Measurements from ENCODE around the gene FCN1.

The FCN1 gene

GRCh38 chr9:134945509-134946275 lies 28.0 kb upstream of the FCN1 start:
- no peaks in the 10 kb centered on the region; the same call in 1 of the 2 replicates for H3K9me3 ChIP-seq (ENCODE audit: insufficient read depth, low read depth, low read length)
- no peaks in the 10 kb centered on the region for H3K4me1 ChIP-seq (ENCODE audit: insufficient read depth, low read length, poor library complexity, severe bottlenecking)
- no peaks in the 10 kb centered on the region for H3K9me2 ChIP-seq (replicated peaks; ENCODE audit: low read depth, low read length)
- no peaks in the 10 kb centered on the region for H3K27me3 ChIP-seq (ENCODE audit: insufficient read depth, low read length, poor library complexity, severe bottlenecking)
- no peak overlapping the region for H2AFZ ChIP-seq (ENCODE audit: low read length)
- H4K20me1 ChIP-seq (ENCODE audit: insufficient read depth, low read length, poor library complexity, severe bottlenecking): no peaks in the 10 kb centered on the region
- no peaks in the 10 kb centered on the region for H3K79me2 ChIP-seq (ENCODE audit: insufficient read depth, low read length)
- H3K9ac ChIP-seq (ENCODE audit: low read depth, low read length, poor library complexity, severe bottlenecking): no peak overlapping the region
- H3K4me2 ChIP-seq (ENCODE audit: low read depth, low read length, poor library complexity, severe bottlenecking): no peak overlapping the region
- no peak overlapping the region for H3K4me3 ChIP-seq (ENCODE audit: low read length, poor library complexity, severe bottlenecking)
- TF ChIP-seq, protein P1, sequence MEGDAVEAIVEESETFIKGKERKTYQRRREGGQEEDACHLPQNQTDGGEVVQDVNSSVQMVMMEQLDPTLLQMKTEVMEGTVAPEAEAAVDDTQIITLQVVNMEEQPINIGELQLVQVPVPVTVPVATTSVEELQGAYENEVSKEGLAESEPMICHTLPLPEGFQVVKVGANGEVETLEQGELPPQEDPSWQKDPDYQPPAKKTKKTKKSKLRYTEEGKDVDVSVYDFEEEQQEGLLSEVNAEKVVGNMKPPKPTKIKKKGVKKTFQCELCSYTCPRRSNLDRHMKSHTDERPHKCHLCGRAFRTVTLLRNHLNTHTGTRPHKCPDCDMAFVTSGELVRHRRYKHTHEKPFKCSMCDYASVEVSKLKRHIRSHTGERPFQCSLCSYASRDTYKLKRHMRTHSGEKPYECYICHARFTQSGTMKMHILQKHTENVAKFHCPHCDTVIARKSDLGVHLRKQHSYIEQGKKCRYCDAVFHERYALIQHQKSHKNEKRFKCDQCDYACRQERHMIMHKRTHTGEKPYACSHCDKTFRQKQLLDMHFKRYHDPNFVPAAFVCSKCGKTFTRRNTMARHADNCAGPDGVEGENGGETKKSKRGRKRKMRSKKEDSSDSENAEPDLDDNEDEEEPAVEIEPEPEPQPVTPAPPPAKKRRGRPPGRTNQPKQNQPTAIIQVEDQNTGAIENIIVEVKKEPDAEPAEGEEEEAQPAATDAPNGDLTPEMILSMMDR (conservative IDR thresholded peaks at IDR 0.05; ENCODE audit: low read length): no peak
- no peak for TF ChIP-seq EZH2phosphoT487 (IDR thresholded peaks at IDR 0.05; ENCODE audit: borderline replicate concordance)
- no peaks in the 10 kb centered on the region for H3K36me3 ChIP-seq (ENCODE audit: insufficient read depth, low read length)
- H3F3A ChIP-seq (ENCODE audit: low read depth): no peaks in the 10 kb centered on the region

GRCh38 chr9:134944916-134945315 lies 27.2 kb upstream of the FCN1 start:
- H3K9me2 ChIP-seq (replicated peaks; ENCODE audit: low read depth, low read length): no peaks in the 10 kb centered on the region
- no peak overlapping the region for H2AFZ ChIP-seq (ENCODE audit: low read length)
- no peak for TF ChIP-seq EZH2phosphoT487 (IDR thresholded peaks at IDR 0.05; ENCODE audit: borderline replicate concordance)
- TF ChIP-seq, protein P1 (conservative IDR thresholded peaks at IDR 0.05; ENCODE audit: low read length): no peak
- no peak overlapping the region for H3K4me2 ChIP-seq (ENCODE audit: low read depth, low read length, poor library complexity, severe bottlenecking)
- no peaks in the 10 kb centered on the region for H3K36me3 ChIP-seq (ENCODE audit: insufficient read depth, low read length)
- no peaks in the 10 kb centered on the region for H3K79me2 ChIP-seq (ENCODE audit: insufficient read depth, low read length)
- no peaks in the 10 kb centered on the region for H3K4me1 ChIP-seq (ENCODE audit: insufficient read depth, low read length, poor library complexity, severe bottlenecking)
- no peaks in the 10 kb centered on the region for H4K20me1 ChIP-seq (ENCODE audit: insufficient read depth, low read length, poor library complexity, severe bottlenecking)
- no peaks in the 10 kb centered on the region; the same call in 1 of the 2 replicates for H3K9me3 ChIP-seq (ENCODE audit: insufficient read depth, low read depth, low read length)
- H3K9ac ChIP-seq (ENCODE audit: low read depth, low read length, poor library complexity, severe bottlenecking): no peak overlapping the region
- no peaks in the 10 kb centered on the region for H3K27me3 ChIP-seq (ENCODE audit: insufficient read depth, low read length, poor library complexity, severe bottlenecking)
- H3F3A ChIP-seq (ENCODE audit: low read depth): no peaks in the 10 kb centered on the region
- H3K4me3 ChIP-seq (ENCODE audit: low read length, poor library complexity, severe bottlenecking): no peak overlapping the region

DNA sequence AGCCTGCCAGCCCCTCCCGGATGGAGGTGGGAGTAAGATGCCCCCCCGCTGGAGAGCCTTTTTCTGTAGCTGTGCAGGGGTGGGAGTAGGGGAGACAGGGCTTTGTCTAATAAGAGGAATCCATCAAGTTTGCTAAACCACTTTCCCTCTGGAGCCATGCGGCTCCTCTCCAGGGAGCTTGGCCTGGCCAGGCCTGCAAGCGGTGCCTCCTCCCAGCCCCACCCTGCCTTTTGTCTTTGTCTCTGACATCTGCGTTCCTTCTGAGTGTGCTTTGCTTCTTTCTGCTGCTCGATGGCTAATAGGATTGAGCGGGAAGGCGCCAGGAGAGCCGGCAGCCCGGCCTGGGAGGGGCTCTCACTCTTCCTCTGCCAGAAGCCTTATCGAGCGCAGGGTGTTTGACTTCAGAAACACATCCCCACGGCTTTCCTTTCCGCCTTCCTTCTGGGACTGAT lies 26.7 kb upstream of the FCN1 start:
- H3F3A ChIP-seq (ENCODE audit: low read depth): no peaks in the 10 kb centered on the region
- no peaks in the 10 kb centered on the region; the same call in 1 of the 2 replicates for H3K9me3 ChIP-seq (ENCODE audit: insufficient read depth, low read depth, low read length)
- H3K79me2 ChIP-seq (ENCODE audit: insufficient read depth, low read length): no peaks in the 10 kb centered on the region
- no peaks in the 10 kb centered on the region for H3K9me2 ChIP-seq (replicated peaks; ENCODE audit: low read depth, low read length)
- no peak overlapping the region for H3K9ac ChIP-seq (ENCODE audit: low read depth, low read length, poor library complexity, severe bottlenecking)
- no peaks in the 10 kb centered on the region for H4K20me1 ChIP-seq (ENCODE audit: insufficient read depth, low read length, poor library complexity, severe bottlenecking)
- H3K4me1 ChIP-seq (ENCODE audit: insufficient read depth, low read length, poor library complexity, severe bottlenecking): no peaks in the 10 kb centered on the region
- H3K36me3 ChIP-seq (ENCODE audit: insufficient read depth, low read length): no peaks in the 10 kb centered on the region
- no peak overlapping the region for H3K4me3 ChIP-seq (ENCODE audit: low read length, poor library complexity, severe bottlenecking)
- no peak overlapping the region for H2AFZ ChIP-seq (ENCODE audit: low read length)
- no peaks in the 10 kb centered on the region for H3K27me3 ChIP-seq (ENCODE audit: insufficient read depth, low read length, poor library complexity, severe bottlenecking)
- no peak overlapping the region for H3K4me2 ChIP-seq (ENCODE audit: low read depth, low read length, poor library complexity, severe bottlenecking)
- no peak for TF ChIP-seq EZH2phosphoT487 (IDR thresholded peaks at IDR 0.05; ENCODE audit: borderline replicate concordance)
- TF ChIP-seq, protein P1 (conservative IDR thresholded peaks at IDR 0.05; ENCODE audit: low read length): no peak

Measured in Loucy (cell line).